ENCODE results near the gene TLE6.
"Not testable (repeated sequence)": the region's sequence is repeated elsewhere in the genome, so short reads cannot be mapped to it uniquely, and the experiment has no call there.

Gene TLE6

DNA sequence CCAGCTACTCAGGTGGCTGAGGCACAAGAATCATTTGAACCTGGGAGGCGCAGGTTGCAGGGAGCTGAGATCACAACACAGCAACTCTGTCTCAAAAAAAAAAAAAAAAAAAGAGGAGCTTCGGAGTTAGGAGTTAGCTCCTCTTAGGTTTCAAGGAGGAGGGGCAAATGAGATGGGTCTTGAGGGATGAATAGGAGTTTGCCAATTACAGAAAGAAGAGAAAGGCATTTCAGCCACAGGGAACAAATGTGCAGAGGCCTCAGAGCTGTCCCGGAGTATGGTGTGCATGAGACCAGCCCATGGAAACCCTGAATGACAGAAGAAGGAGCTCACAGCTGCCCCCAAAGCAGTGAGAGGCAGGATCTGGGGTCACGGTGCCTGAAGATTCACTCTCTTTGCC is 27.2 kb downstream of the TLE6 start:
- DNase-seq, result no peak

GRCh38 chr19:3005345-3005744 is 28.0 kb downstream of the TLE6 start:
- no peak for DNase-seq

DNA sequence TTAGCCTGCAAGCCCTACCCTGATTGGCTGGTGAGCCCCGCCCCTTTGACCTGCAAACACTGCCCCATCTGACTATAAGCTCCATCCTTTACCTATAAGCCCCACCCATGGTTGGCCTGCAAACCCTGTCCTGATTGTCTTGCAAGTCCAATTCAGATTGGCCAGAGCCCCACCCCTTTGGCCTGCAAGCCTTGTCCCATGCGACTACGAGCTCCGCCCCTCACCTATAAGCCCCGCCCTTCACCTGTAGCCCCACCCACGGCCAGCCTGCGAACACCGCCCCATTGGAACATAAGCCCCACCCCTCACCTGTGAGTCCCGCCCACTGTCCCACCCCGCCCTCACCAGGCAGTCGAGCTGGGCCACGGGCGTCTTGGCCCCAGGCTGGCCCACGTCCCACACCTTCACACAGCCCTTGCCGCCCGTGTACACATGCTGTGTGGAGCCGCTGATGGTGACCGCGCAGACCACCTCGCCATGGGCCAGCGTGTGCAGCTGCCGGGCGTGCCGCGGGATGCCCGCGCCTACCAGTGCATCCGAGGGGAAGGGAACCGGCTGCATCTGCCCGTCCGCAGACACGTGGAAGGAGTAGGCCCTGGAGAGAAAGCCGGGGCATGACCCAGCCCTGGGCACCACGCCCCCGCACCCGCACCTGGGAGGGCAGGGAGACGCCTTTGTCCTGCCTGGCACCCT is 28.9 kb downstream of the TLE6 start:
- DNase-seq, result no peak

DNA sequence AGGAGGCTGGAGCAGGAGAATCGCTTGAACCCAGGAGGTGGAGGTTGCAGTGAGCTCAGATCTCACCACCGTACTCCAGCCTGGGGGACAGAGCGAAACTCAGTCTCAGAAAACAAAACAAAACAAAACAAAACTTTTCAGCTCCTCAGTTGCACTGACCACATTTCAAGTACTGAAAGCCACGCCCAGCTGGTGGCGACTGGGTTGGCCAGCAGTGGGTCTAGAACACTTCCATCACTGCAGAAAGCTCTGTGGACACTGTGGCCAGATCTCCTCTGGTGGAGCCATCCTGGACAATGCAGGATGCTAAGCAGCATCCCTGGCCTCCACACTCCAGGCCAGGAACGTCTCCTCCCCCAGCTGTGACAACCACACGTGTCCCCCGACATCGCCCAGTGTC is 30.6 kb downstream of the TLE6 start:
- no peak for DNase-seq

GRCh38 chr19:3008994-3009393 is 31.6 kb downstream of the TLE6 start:
- DNase-seq, result no peak

DNA sequence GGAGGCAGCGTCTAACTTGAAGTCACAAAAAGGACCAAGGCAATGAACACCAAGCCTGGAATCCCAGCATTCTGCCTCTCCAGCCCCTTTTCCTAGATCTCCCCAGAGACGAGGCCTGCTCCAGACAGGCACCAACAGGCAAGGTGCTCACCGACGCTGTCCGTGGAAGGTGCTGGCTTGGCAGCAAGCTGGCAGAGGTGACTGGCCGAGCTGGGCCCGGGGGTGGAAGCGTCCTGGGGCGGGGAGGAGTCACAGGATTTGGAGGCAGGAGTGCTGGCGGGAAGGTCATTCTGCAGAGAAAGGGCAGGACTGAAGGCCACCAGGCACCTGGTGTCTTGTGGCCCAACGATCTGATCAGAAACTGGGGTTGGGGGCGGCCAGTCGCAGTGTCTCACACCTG is 33.5 kb downstream of the TLE6 start:
- DNase-seq, result no peak

- DNase-seq, result not testable (repeated sequence)
Observed at GRCh38 chr19:3012059-3012458, 34.7 kb downstream of the TLE6 start.

DNA sequence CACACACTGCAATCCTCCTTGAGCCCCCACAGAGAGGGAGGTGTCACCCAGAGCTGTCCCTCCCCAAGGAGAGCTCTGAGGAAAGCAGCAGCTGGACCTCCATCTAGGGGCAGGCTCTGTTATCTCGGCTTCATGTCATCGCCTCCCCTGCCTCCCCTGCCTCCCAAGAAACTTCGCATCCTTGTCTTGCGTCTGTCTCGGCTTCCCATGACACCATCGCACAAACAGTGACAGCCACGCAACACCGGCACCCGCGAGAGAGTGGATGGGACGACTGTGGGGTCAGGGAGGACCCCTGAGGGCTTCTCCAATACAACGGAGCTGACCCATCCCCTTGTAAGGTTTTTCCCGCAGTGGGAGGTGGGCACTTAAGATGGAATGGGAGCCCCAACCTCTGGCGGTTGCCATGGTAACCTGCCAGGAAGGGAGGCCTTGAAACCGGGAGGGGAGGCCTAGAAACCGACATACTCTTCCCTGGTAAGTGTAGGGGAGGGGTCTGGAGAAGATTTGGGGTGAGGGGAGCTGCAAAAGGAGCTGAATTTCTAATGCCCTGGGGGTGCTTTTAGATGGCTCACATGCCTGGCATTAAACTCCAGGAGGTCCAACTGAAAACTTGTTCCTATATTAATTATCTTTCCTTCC is 35.4 kb downstream of the TLE6 start:
- DNase-seq, result no peak

- DNase-seq, result no peak
Observed at GRCh38 chr19:3013263-3013725, 35.9 kb downstream of the TLE6 start.

GRCh38 chr19:3014135-3014534 is 36.8 kb downstream of the TLE6 start:
- no peak for DNase-seq

DNA sequence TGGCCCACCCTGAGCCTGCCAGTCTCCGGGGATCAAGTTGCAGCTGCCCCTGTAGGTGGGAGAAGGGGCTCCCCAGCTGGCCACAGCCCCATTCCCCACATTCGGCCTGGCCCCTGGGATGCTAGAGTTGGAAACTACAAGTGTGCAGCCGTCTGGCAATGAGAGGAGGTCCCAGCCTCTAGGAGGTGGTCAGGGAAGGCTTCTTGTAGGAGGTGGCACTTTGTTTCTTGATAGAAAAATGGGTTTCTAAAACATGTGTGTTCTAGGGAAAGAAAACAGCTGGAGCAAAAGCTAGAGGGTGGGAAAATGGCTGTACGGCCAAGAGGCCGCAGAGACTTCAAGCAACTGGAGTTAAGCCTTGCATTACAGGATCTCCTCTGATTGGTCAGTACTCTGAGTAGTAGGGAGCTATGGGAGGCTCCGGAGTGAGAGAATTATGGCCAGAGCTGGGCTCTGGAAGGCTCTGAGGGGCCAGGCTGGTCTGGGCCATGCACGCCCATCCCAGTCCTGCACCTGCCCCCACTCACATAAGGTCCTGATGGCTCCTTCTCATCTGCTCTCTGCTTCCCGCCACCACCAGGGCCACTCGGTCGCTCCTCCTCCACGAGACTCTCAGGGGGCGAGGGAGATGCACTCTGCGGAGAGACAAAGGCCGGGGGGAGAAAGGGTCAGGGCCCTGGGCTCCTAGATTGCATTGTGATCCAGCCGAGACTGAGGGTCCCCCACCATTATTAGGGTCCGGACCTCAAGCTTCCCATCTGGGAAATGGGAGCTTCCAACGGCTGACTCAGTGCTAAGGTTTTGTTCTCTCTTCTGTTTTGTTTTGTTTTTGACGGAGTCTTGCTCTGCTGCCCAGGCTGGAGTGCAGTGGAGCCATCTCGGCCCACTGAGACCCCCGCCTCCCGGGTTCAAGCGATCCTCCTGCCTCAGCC is 38.0 kb downstream of the TLE6 start:
- no peak for DNase-seq

DNA sequence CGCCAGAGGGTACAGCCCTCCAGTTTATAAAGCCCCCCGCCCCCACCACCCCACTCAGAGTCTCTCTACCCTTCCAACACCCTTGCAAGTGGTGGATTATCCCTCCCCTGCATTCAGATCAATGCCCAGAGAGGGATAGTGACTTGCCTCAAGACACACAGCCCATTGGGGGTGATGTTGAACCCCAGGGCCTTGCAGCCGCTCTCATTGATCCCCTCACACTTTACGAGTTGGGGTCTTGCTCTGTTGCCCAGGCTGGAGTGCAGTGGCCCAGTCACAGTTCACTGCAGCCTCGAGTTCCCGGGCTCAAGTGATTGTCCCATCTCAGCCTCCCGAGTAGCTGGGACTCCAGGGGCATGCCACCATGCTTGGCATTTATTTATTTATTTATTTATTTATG is 40.6 kb downstream of the TLE6 start:
- no peak for DNase-seq

DNA sequence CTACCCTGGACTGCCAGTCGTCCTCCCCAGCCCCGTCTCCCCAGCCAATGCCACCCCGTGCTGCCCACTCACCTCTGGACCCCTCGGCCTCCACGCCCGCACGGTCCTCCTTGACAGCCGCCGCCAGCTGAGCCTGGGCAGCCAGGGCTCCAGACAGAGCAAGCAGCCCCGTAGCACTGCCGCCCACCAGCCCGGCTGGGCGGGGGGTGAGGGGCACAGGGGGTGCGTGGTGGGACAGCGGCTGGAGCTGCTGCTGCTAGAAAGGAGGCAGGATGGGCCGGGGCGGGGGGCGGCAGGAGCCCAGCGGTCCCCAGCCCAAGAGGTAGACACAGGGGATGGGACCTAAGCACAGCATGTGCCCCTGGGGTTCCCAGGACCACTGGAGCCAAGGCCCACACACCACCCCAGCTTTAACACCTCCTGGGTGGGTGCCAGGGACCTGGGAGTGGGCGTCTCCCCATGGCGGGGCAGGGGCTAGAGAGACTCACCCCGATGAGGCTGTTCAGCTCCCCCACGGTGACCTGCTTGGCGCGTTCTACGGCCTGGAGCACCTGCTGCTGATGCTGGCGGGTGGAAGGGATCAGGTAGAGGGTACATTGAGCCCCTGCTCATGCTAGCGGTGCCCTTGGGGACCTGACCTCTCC is 42.0 kb downstream of the TLE6 start:
- no peak for DNase-seq

- DNase-seq, result no peak
Observed at GRCh38 chr19:3020321-3020960, 43.1 kb downstream of the TLE6 start.

DNA sequence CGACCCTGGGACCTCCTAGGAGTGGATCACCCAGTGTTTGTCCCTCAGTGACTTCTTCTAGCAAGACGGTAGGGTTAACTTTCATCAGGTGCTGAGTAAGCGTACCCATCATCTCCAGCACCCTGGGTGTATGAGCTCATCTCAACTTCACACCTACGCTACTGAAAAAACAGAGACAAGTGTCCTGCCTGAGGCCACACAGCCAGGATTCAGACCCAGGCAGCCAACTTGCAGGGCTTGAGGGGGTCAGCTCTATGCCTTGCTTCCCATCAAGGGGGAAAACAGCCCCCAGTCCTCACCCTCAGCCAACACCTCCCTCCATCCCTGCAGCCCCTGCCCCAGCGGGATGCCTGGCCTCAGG is 47.1 kb downstream of the TLE6 start:
- no peak for DNase-seq

GRCh38 chr19:3024870-3025548 is 47.6 kb downstream of the TLE6 start:
- DNase-seq, result no peak

DNA sequence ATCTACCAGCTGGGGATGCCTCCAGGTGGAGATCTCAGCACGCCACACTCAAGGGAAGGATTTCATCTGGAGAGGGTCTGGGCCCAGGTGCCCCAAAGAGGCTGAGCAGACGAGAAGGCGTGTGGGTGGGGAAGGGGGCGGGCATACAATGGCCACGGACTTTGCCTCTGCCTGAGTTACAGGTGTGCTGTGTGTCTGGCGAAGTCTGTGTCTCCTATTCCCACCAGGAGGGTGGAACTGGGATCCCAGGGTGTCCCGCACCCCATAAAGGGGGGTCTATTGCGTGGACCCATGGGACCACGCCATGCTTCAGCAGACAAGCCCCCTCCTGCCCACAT is 48.2 kb downstream of the TLE6 start:
- DNase-seq, result no peak

GRCh38 chr19:3026768-3027167 is 49.4 kb downstream of the TLE6 start:
- no peak for DNase-seq

- DNase-seq, result no peak
Observed at GRCh38 chr19:3027292-3027691, 49.9 kb downstream of the TLE6 start.

DNA sequence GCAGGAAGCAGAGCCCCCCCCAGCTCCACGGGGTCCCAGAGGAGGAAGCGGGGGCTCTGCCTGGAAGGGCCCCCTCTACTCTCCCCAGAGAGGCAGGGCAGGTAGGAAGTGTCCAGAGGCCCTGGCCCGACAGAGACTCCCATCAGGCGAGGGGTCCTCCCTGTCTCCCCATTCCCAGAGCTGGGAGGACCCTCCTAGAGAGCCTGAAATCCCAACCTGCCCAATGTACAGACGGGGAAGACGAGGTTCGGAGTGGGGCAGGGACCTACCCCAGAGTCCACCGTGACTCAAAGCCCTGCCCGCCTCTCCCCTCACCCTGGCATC is 50.6 kb downstream of the TLE6 start:
- DNase-seq, result no peak

DNA sequence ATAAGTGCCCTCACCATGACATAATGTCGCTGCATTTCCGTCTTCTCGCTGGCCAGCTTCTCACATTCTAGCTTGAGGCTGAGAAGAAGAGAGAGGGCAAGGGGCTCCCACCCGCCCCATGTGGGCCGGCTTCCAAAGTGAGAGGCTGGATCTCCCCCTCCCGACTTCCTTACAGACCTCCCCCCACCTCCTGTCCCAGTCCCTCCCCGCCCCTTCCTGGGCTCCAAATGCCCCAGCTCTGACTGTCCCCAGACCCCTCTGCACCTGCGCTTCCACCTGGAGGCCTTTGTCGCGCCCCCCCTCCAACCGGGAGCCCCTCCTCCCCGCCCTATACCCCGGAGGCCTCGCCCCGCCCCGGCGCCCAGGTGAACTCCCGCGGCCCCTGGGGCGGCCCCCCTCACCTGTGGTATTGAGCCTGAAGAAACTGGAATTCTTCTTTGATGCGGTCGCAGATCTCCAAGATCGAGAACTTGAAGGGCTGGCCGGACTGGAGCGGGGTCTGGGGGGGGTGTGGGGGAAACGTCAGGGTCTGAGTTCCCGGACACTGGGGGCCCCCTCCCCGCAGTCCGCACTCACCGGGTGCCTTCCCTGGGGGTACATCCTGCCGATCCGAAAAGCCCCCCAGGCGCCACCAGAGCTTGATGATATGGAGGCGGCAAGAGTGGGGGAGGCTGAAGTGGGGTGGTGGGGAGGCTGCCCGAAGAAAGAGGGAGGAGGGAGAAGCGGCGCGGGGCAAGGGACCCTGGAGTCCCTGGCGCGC is 51.1 kb downstream of the TLE6 start:
- no peak for DNase-seq

All from fibroblast of skin of scalp (primary cell).